ENCODE data around the gene SIRT3. TPM values are rescaled to one million over a fixed set of nuclear protein-coding genes. Genes with fewer than 3 reads are reported as not detected.

SIRT3 gene
- 36.4 TPM for total RNA-seq
- long read RNA-seq, transcript SIRT3-201 (7 exons, 2,543 nt) = major isoform, 118 of 170 reads
- long read RNA-seq, transcript SIRT3-214 (7 exons, 1,588 nt) = minor isoform, 5 of 170 reads
- long read RNA-seq, partial matches to known transcripts = 9 of 170 reads
- long read RNA-seq, other reads (novel, unspliced or antisense) = 37 of 170 reads

- peak; percentile 85 for DNase-seq
- H3K27ac ChIP-seq (replicated peaks) = peak within 1 kb of the TSS; percentile 99
- peaks cover 19% of the 10 kb centered on the region for H3K36me3 ChIP-seq
- TF ChIP-seq CTCF (IDR thresholded peaks at IDR 0.05; ENCODE audit: borderline replicate concordance) = peak; percentile 47
- H3K27me3 ChIP-seq (ENCODE audit: low read depth) = no peaks in the 10 kb centered on the region
- intact Hi-C loops (cut with micrococcal nuclease) = no loop called here
- H3K9me3 ChIP-seq (replicated peaks) = no peaks in the 10 kb centered on the region
- H3K4me1 ChIP-seq = peaks cover 55% of the 10 kb centered on the region
- peak within 1 kb of the TSS; percentile 99 for H3K4me3 ChIP-seq
These were observed at the start of gene SIRT3 for GRCh38 chr11:235997-236773. TSS of gene SIRT3 (minus strand) at chr11:236342. CDS start at chr11:236328, 14 bp downstream.

DNA sequence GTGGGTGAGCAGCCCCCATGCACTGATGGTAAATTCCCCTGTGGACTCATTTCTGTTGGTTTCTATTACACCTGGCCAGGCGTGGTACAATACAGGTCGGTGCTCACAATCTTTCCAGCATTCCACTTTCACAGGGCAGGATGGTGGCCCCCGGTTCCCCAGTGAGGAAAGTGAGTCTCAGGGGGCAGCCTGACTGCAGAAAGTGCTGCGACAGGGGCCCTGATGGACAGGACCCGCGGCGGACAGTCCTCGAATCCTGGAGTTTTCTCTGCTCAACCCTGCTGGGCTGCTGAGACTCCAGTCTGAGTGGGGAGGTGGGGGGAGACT is 49.7 kb upstream of the SIRT3 start:
- no peak for DNase-seq
- no peaks in the 10 kb centered on the region for H3K36me3 ChIP-seq
- intact Hi-C loops (cut with micrococcal nuclease) = no loop called here
- H3K4me3 ChIP-seq = no peak overlapping the region
- peaks cover 78% of the 10 kb centered on the region for H3K27me3 ChIP-seq (ENCODE audit: low read depth)
- H3K27ac ChIP-seq (replicated peaks) = no peak overlapping the region
- H3K9me3 ChIP-seq (replicated peaks) = no peaks in the 10 kb centered on the region
- TF ChIP-seq CTCF (IDR thresholded peaks at IDR 0.05; ENCODE audit: borderline replicate concordance) = no peak
- H3K4me1 ChIP-seq = peaks cover 32% of the 10 kb centered on the region

- Histone ChIP-seq H3K27ac (replicated peaks) (no peak overlapping the region), H3K4me1 (peaks cover 37% of the 10 kb centered on the region), H3K27me3 (ENCODE audit: low read depth) (peaks cover 84% of the 10 kb centered on the region), H3K4me3 (no peak overlapping the region), H3K36me3 (no peaks in the 10 kb centered on the region), H3K9me3 (replicated peaks) (no peaks in the 10 kb centered on the region)
- no peak for TF ChIP-seq CTCF (IDR thresholded peaks at IDR 0.05; ENCODE audit: borderline replicate concordance)
- intact Hi-C loops (cut with micrococcal nuclease) = no loop called here
- no peak for DNase-seq
These were observed 49.1 kb upstream of the SIRT3 start for GRCh38 chr11:285021-285893.

- Histone ChIP-seq H3K36me3 (no peaks in the 10 kb centered on the region), H3K9me3 (replicated peaks) (no peaks in the 10 kb centered on the region), H3K27me3 (ENCODE audit: low read depth) (peaks cover 93% of the 10 kb centered on the region), H3K27ac (replicated peaks) (no peak overlapping the region), H3K4me1 (peaks cover 37% of the 10 kb centered on the region), H3K4me3 (no peak overlapping the region)
- DNase-seq = no peak
- intact Hi-C loops (cut with micrococcal nuclease) = no loop called here
- TF ChIP-seq CTCF (IDR thresholded peaks at IDR 0.05; ENCODE audit: borderline replicate concordance) = no peak
These were observed 48.2 kb upstream of the SIRT3 start for GRCh38 chr11:284105-285020.

Data from left ventricle myocardium inferior (tissue), 1 donor.